ENCODE measurements around the gene FGFR1OP2. TPM values are rescaled to one million over a fixed set of nuclear protein-coding genes. Genes with fewer than 3 reads are reported as not detected.
"Not testable (repeated sequence)": the region's sequence is repeated elsewhere in the genome, so short reads cannot be mapped to it uniquely, and the experiment has no call there.

Gene FGFR1OP2
- total RNA-seq, 1 experiment from 2014 or later, result 86.9 TPM

- Mint-ChIP-seq H3K4me3 (ENCODE audit: unreplicated experiment) (no peak overlapping the region), H3K27ac (ENCODE audit: unreplicated experiment) (no peak overlapping the region), H3K9me3 (ENCODE audit: unreplicated experiment) (peaks cover 4% of the 10 kb centered on the region), H3K36me3 (ENCODE audit: insufficient read depth, unreplicated experiment) (peaks cover 29% of the 10 kb centered on the region), H3K4me1 (ENCODE audit: low read depth, unreplicated experiment) (no peaks in the 10 kb centered on the region), H3K27me3 (ENCODE audit: insufficient read depth, unreplicated experiment) (no peaks in the 10 kb centered on the region)
- ChIA-PET POLR2A (no interaction called here), CTCF (interaction anchor here (0.7 kb wide), 1 partner anchor 347 kb away, joined by 4 read pairs; no protein-coding TSS in a partner anchor)
- DNase-seq, result no peak
- peaks cover 1% of the 10 kb centered on the region; the same call in 1 of the 2 replicates for H3K36me3 ChIP-seq (ENCODE audit: control insufficient read depth, insufficient read depth, low read length)
- H3K9me3 ChIP-seq, result no peaks in the 10 kb centered on the region
- no peaks in the 10 kb centered on the region for H3K4me1 ChIP-seq
- intact Hi-C loops (cut with micrococcal nuclease; ENCODE audit: unreplicated experiment), result no loop called here
- H3K27me3 ChIP-seq (replicated peaks; ENCODE audit: control insufficient read depth, insufficient read depth, low read length), result no peaks in the 10 kb centered on the region
- TF ChIP-seq, protein P1, sequence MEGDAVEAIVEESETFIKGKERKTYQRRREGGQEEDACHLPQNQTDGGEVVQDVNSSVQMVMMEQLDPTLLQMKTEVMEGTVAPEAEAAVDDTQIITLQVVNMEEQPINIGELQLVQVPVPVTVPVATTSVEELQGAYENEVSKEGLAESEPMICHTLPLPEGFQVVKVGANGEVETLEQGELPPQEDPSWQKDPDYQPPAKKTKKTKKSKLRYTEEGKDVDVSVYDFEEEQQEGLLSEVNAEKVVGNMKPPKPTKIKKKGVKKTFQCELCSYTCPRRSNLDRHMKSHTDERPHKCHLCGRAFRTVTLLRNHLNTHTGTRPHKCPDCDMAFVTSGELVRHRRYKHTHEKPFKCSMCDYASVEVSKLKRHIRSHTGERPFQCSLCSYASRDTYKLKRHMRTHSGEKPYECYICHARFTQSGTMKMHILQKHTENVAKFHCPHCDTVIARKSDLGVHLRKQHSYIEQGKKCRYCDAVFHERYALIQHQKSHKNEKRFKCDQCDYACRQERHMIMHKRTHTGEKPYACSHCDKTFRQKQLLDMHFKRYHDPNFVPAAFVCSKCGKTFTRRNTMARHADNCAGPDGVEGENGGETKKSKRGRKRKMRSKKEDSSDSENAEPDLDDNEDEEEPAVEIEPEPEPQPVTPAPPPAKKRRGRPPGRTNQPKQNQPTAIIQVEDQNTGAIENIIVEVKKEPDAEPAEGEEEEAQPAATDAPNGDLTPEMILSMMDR (IDR thresholded peaks at IDR 0.05; ENCODE audit: insufficient read depth in 1 of 2, low read depth in 1 of 2, low read length in 1 of 2, severe bottlenecking in 1 of 2, unreplicated experiment in 1 of 2), result no peak
- BruUV-seq (replicated peaks), result no TSS peak
- H3K4me3 ChIP-seq (ENCODE audit: low read depth, low read length), result no peak overlapping the region
Observed at GRCh38 chr12:26953447-26953846, 15.2 kb downstream of the FGFR1OP2 start.

GRCh38 chr12:26954027-26954426 lies 15.8 kb downstream of the FGFR1OP2 start:
- POLR2A ChIA-PET, result no interaction called here
- DNase-seq, result no peak
- peaks cover 29% of the 10 kb centered on the region for H3K36me3 Mint-ChIP-seq (ENCODE audit: insufficient read depth, unreplicated experiment)
- Histone ChIP-seq H3K4me3 (ENCODE audit: low read depth, low read length) (no peak overlapping the region), H3K4me1 (no peaks in the 10 kb centered on the region), H3K9me3 (no peaks in the 10 kb centered on the region), H3K36me3 (ENCODE audit: control insufficient read depth, insufficient read depth, low read length) (peaks cover 1% of the 10 kb centered on the region; the same call in 1 of the 2 replicates), H3K27me3 (replicated peaks; ENCODE audit: control insufficient read depth, insufficient read depth, low read length) (no peaks in the 10 kb centered on the region)
- TF ChIP-seq, protein P1 (IDR thresholded peaks at IDR 0.05; ENCODE audit: insufficient read depth in 1 of 2, low read depth in 1 of 2, low read length in 1 of 2, severe bottlenecking in 1 of 2, unreplicated experiment in 1 of 2), result no peak
- H3K27ac Mint-ChIP-seq (ENCODE audit: unreplicated experiment), result no peak overlapping the region
- no TSS peak for BruUV-seq (replicated peaks)
- H3K27me3 Mint-ChIP-seq (ENCODE audit: insufficient read depth, unreplicated experiment), result no peaks in the 10 kb centered on the region
- no peaks in the 10 kb centered on the region for H3K9me3 Mint-ChIP-seq (ENCODE audit: unreplicated experiment)
- CTCF ChIA-PET, result no interaction called here
- H3K4me3 Mint-ChIP-seq (ENCODE audit: unreplicated experiment), result no peak overlapping the region
- intact Hi-C loops (cut with micrococcal nuclease; ENCODE audit: unreplicated experiment), result loop anchor here (1.0 kb wide), 1 partner anchor 11 kb away; no protein-coding TSS in a partner anchor
- H3K4me1 Mint-ChIP-seq (ENCODE audit: low read depth, unreplicated experiment), result no peaks in the 10 kb centered on the region

- BruUV-seq (replicated peaks); H3K9me3 ChIP-seq; H3K9me3 Mint-ChIP-seq (ENCODE audit: unreplicated experiment); H3K27me3 Mint-ChIP-seq (ENCODE audit: insufficient read depth, unreplicated experiment); intact Hi-C loops (cut with micrococcal nuclease; ENCODE audit: unreplicated experiment); H3K27ac Mint-ChIP-seq (ENCODE audit: unreplicated experiment); H3K36me3 ChIP-seq (ENCODE audit: control insufficient read depth, insufficient read depth, low read length); POLR2A ChIA-PET; H3K4me1 Mint-ChIP-seq (ENCODE audit: low read depth, unreplicated experiment); H3K4me3 ChIP-seq (ENCODE audit: low read depth, low read length); H3K4me3 Mint-ChIP-seq (ENCODE audit: unreplicated experiment); CTCF ChIA-PET; H3K4me1 ChIP-seq; DNase-seq; H3K27me3 ChIP-seq (replicated peaks; ENCODE audit: control insufficient read depth, insufficient read depth, low read length): not testable (repeated sequence)
- peaks cover 47% of the 10 kb centered on the region for H3K36me3 Mint-ChIP-seq (ENCODE audit: insufficient read depth, unreplicated experiment)
Observed at GRCh38 chr12:26961391-26961790, 23.1 kb downstream of the FGFR1OP2 start.

DNA sequence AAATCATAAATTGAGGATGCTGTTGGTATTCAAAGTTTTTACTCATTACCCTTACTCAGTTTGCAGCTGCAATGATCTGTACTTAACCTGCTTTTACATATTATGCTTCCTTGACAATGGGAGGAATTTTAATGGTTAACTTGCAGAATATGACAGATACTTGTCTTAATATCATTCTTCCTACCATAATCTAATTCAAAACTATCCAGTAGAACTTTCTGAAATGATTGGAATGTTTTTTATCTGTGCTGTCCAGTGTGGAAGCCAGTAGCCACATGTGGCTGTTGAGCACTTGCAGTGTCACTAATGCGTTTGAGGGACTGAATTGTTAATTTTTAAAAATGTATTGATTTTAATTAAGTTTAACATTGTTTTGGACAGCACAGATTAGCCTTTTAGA lies 23.5 kb downstream of the FGFR1OP2 start:
- H3K4me3 ChIP-seq (ENCODE audit: low read depth, low read length), result no peak overlapping the region
- no peak for DNase-seq
- no peak overlapping the region for H3K4me3 Mint-ChIP-seq (ENCODE audit: unreplicated experiment)
- CTCF ChIA-PET, result no interaction called here
- no peaks in the 10 kb centered on the region for H3K4me1 Mint-ChIP-seq (ENCODE audit: low read depth, unreplicated experiment)
- no peaks in the 10 kb centered on the region for H3K9me3 Mint-ChIP-seq (ENCODE audit: unreplicated experiment)
- H3K27ac Mint-ChIP-seq (ENCODE audit: unreplicated experiment), result no peak overlapping the region
- POLR2A ChIA-PET, result no interaction called here
- peaks cover 48% of the 10 kb centered on the region for H3K36me3 Mint-ChIP-seq (ENCODE audit: insufficient read depth, unreplicated experiment)
- BruUV-seq (replicated peaks), result no TSS peak
- TF ChIP-seq, protein P1 (IDR thresholded peaks at IDR 0.05; ENCODE audit: insufficient read depth in 1 of 2, low read depth in 1 of 2, low read length in 1 of 2, severe bottlenecking in 1 of 2, unreplicated experiment in 1 of 2), result no peak
- no peaks in the 10 kb centered on the region; the same call in 1 of the 2 replicates for H3K36me3 ChIP-seq (ENCODE audit: control insufficient read depth, insufficient read depth, low read length)
- H3K9me3 ChIP-seq, result no peaks in the 10 kb centered on the region
- H3K4me1 ChIP-seq, result no peaks in the 10 kb centered on the region
- H3K27me3 ChIP-seq (replicated peaks; ENCODE audit: control insufficient read depth, insufficient read depth, low read length), result no peaks in the 10 kb centered on the region
- intact Hi-C loops (cut with micrococcal nuclease; ENCODE audit: unreplicated experiment), result no loop called here
- H3K27me3 Mint-ChIP-seq (ENCODE audit: insufficient read depth, unreplicated experiment), result no peaks in the 10 kb centered on the region

Data from Caco-2 (cell line).